Osteocyte (in vitro differentiated cells): ENCODE results near the gene VASH2. TPM values are rescaled to one million over a fixed set of nuclear protein-coding genes. Genes with fewer than 3 reads are reported as not detected.

Experiments used
- DNase-seq: peaks from one replicate; pipeline ENCODE4 v3.0.0; 2021; ENCODE audit warnings: mixed read lengths; ENCODE audit not compliant: unreplicated experiment; ENCODE audit errors: extremely low spot score
- H3K27ac Mint-ChIP-seq: one replicate; pipeline ENCODE4 v1.8.0; 2021; ENCODE audit warnings: mild to moderate bottlenecking, mixed read lengths; ENCODE audit not compliant: unreplicated experiment
- H3K27me3 Mint-ChIP-seq: one replicate; pipeline ENCODE4 v1.8.0; 2021; ENCODE audit warnings: mixed read lengths; ENCODE audit not compliant: unreplicated experiment
- H3K36me3 Mint-ChIP-seq: one replicate; pipeline ENCODE4 v1.8.0; 2021; ENCODE audit warnings: mixed read lengths; ENCODE audit not compliant: unreplicated experiment
- H3K4me1 Mint-ChIP-seq: one replicate; pipeline ENCODE4 v1.8.0; 2021; ENCODE audit warnings: mixed read lengths; ENCODE audit not compliant: unreplicated experiment
- H3K4me3 Mint-ChIP-seq: one replicate; pipeline ENCODE4 v1.8.0; 2021; ENCODE audit warnings: mild to moderate bottlenecking, moderate library complexity, mixed read lengths; ENCODE audit not compliant: unreplicated experiment
- H3K9me3 Mint-ChIP-seq: one replicate; pipeline ENCODE4 v1.8.0; 2021; ENCODE audit warnings: mixed read lengths; ENCODE audit not compliant: unreplicated experiment
- CTCF ChIP-seq: fragments of 200-600 bp; sonication (generic); IDR thresholded peaks from 2 replicates; pipeline ENCODE4 v1.5.0; 2021; ENCODE audit warnings: antibody characterized with exemption, mild to moderate bottlenecking, moderate library complexity
- total RNA-seq: library from RNA; stranded (reverse); gene quantifications from 2 replicates; pipeline ENCODE4 v1.2.1, GENCODE V29; 2021

Gene VASH2
- total RNA-seq, 1 donor from 2014 or later, result 3.3 TPM

DNA sequence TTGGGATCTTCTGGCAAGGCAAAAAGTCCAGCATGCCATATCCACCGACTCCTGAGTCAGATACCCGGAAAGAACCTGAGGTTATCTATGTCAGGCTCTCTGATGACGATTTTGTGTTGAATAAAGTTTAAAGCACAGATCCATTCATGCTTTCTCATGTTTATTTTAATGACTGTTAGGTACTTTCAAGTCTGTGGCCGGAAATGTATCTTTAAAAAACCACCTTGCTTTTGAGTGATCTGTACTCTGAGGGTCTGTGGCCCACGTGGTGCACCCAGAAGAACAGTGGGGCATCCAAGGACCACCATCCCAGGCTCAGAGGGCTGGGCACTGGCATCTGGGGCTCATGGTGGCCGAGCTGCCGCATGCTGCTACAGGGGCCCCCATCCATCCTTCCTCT is 30.1 kb upstream of the VASH2 start:
- peaks cover 10% of the 10 kb centered on the region for H3K4me1 Mint-ChIP-seq
- no peaks in the 10 kb centered on the region for H3K9me3 Mint-ChIP-seq
- H3K36me3 Mint-ChIP-seq, result no peaks in the 10 kb centered on the region
- DNase-seq, result no peak
- no peak for TF ChIP-seq CTCF
- no peak overlapping the region for H3K4me3 Mint-ChIP-seq
- no peak overlapping the region for H3K27ac Mint-ChIP-seq
- H3K27me3 Mint-ChIP-seq, result peaks cover 15% of the 10 kb centered on the region

DNA sequence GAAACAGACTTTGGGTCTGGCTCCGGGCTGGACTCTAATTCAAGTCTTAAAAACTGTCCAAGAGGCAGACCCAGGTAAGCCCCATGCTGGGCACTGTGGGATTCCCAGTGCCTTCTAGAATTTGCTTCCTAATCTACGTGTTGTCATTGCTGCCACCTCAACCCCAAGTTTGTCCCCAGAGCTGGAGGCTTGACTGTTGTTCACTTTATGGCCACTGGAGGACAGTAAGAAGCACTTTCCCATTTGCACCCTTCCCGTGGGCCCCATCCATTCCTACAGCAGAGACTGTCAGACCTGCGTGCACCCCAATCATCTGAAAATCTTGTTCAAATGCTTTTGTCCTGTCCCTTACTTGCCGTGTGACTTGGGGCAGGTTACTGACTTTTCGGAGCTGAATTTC is 29.4 kb upstream of the VASH2 start:
- Mint-ChIP-seq H3K9me3 (no peaks in the 10 kb centered on the region), H3K4me3 (no peak overlapping the region), H3K4me1 (peaks cover 10% of the 10 kb centered on the region), H3K36me3 (no peaks in the 10 kb centered on the region), H3K27ac (no peak overlapping the region), H3K27me3 (peaks cover 19% of the 10 kb centered on the region)
- peak; percentile 14 for TF ChIP-seq CTCF
- no peak for DNase-seq

DNA sequence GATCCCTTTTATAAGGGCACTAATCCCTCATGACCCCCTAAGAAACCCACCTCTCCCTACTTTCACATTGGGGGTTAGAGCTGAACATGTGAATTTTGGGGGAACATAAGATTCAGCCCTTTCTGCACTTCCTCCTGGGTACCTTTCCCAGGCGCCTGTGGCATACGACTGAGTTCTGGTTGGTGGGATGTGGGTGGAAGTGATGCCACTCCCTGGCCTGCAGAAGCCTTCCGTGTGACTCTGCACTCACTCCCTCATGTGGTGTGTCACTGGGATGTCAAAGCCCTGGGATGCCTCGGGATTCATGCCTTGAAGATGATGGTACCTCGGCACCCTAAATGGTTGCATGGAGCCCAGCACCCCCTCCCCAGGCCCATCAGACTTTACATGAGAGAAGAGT is 28.3 kb upstream of the VASH2 start:
- Mint-ChIP-seq H3K4me3 (no peak overlapping the region), H3K4me1 (peaks cover 3% of the 10 kb centered on the region), H3K27ac (no peak overlapping the region), H3K9me3 (no peaks in the 10 kb centered on the region), H3K36me3 (no peaks in the 10 kb centered on the region), H3K27me3 (peaks cover 16% of the 10 kb centered on the region)
- DNase-seq, result no peak
- no peak for TF ChIP-seq CTCF

- H3K4me1 Mint-ChIP-seq, result peaks cover 3% of the 10 kb centered on the region
- no peaks in the 10 kb centered on the region for H3K9me3 Mint-ChIP-seq
- no peak overlapping the region for H3K27ac Mint-ChIP-seq
- H3K27me3 Mint-ChIP-seq, result peaks cover 10% of the 10 kb centered on the region
- TF ChIP-seq CTCF, result no peak
- no peak for DNase-seq
- no peak overlapping the region for H3K4me3 Mint-ChIP-seq
- H3K36me3 Mint-ChIP-seq, result no peaks in the 10 kb centered on the region
Observed at GRCh38 chr1:212926372-212926771, 24.0 kb upstream of the VASH2 start.

DNA sequence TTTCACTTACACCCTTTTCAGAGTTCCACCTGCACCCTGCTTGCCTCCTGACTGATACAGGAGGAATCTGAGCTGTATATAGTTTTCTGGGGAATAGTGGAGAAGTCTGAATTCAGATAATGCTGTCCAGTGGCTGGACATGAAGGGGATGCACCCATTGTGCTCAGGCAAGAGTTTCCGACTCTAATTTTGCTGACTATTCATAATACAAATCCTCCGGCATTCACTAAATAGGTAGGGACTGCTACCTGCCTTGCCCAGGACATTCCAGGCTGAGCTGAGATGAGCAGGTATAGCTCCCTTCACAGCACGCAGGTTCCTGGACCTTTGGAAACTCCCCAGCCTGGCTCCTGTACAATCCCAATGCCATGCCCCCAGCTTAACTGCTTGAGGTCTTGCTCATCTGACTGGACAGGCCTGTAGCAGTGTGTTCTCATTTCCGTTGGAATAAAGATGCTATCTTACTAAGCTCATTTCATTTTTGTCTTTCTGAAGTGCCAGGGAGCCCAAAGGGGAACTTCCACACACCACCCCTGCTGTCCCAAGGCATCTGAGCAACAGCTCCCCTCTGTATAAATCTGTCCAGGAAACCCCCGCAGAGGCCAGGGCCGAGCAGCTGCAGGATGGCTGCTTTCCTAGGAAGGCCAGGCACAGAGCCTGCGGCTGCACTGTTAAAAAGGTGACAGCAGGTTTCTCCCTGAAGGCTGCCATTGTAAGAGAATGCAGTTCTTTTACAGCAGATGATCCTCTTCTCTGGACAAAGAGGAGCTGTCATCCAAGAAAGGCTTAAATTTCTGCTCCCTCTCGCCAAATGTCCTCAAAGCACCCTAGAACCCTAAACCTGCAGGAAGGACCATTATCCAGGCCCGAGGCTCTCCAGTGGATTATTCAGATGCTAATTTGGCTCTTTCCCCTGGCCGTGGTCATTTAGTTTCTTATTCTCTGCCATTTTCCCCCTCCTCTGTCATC is 21.7 kb upstream of the VASH2 start:
- no peak overlapping the region for H3K4me3 Mint-ChIP-seq
- TF ChIP-seq CTCF, result no peak
- DNase-seq, result no peak
- no peaks in the 10 kb centered on the region for H3K9me3 Mint-ChIP-seq
- no peaks in the 10 kb centered on the region for H3K36me3 Mint-ChIP-seq
- no peak overlapping the region for H3K27ac Mint-ChIP-seq
- H3K27me3 Mint-ChIP-seq, result peaks cover 10% of the 10 kb centered on the region
- peaks cover 3% of the 10 kb centered on the region for H3K4me1 Mint-ChIP-seq
